Cardiac fibroblast (primary cell): Measurements from ENCODE around the gene FCN3.
"Not testable (repeated sequence)": the region's sequence is repeated elsewhere in the genome, so short reads cannot be mapped to it uniquely, and the experiment has no call there.

ENCODE experiments used
- DNase-seq, 2 donors: peaks; one replicate each; pipeline versions ENCODE4 v3.0.0 to v3.0.0-alpha.2; 2010; ENCODE audit warnings: low read depth in 2 of 2
- H3K4me3 ChIP-seq, 2 donors: replicated peaks in 1 of 2; 1 replicate in 1 of 2; 2 replicates in 1 of 2; pipeline ENCODE4 v1.5.1; 2011; ENCODE audit warnings: low read depth in 2 of 2, low read length in 2 of 2, mild to moderate bottlenecking in 2 of 2, moderate library complexity in 1 of 2
- CTCF ChIP-seq: IDR thresholded peaks from one replicate; pipeline ENCODE4 v1.5.1; 2011; ENCODE audit warnings: low read depth, mild to moderate bottlenecking, low read length, inconsistent platforms

FCN3 gene

DNA sequence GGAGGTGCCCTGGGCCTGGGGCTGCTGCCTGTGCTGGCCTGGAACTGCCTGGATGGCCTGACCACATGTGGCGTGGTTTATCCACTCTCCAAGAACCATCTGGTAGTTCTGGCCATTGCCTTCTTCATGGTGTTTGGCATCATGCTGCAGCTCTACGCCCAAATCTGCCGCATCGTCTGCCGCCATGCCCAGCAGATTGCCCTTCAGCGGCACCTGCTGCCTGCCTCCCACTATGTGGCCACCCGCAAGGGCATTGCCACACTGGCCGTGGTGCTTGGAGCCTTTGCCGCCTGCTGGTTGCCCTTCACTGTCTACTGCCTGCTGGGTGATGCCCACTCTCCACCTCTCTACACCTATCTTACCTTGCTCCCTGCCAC, 19.6 kb upstream of the FCN3 start:
- DNase-seq = no peak
- TF ChIP-seq CTCF = no peak
- no peak overlapping the region for H3K4me3 ChIP-seq

DNA sequence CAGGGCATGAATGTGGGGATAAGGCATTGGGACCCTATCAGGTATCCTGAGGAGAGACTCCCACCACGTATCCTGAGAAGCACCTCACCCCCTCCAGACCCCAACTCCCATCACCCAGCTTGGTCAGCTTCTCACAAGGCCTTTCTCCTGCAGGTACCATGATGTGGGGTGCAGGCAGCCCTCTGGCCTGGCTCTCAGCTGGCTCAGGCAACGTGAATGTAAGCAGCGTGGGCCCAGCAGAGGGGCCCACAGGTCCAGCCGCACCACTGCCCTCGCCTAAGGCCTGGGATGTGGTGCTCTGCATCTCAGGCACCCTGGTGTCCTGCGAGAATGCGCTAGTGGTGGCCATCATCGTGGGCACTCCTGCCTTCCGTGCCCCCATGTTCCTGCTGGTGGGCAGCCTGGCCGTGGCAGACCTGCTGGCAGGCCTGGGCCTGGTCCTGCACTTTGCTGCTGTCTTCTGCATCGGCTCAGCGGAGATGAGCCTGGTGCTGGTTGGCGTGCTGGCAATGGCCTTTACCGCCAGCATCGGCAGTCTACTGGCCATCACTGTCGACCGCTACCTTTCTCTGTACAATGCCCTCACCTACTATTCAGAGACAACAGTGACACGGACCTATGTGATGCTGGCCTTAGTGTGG, 19.1 kb upstream of the FCN3 start:
- TF ChIP-seq CTCF = no peak
- H3K4me3 ChIP-seq = no peak overlapping the region
- DNase-seq = no peak

- TF ChIP-seq CTCF = peak; percentile 35
- DNase-seq = no peak
- H3K4me3 ChIP-seq = peak overlapping the region; percentile 67 to 70
Measured at GRCh38 chr1:27392778-27393635, 18.4 kb upstream of the FCN3 start.

GRCh38 chr1:27392096-27392777, 17.6 kb upstream of the FCN3 start, which contains the start of gene GPR3:
TSS of gene GPR3 (plus strand) at chr1:27392622. CDS start at chr1:27393799, 1,177 bp downstream.
- DNase-seq = peak; percentile 90 to 93
- peak; percentile 48 for TF ChIP-seq CTCF
- peak within 1 kb of the TSS; percentile 67 to 70 for H3K4me3 ChIP-seq

- peak overlapping the region in 1 of 2 donors; percentile 70 for H3K4me3 ChIP-seq
- DNase-seq = peak; percentile 51 to 71
- TF ChIP-seq CTCF = peak; percentile 9
Measured at GRCh38 chr1:27391511-27392095, 17.0 kb upstream of the FCN3 start.

DNA sequence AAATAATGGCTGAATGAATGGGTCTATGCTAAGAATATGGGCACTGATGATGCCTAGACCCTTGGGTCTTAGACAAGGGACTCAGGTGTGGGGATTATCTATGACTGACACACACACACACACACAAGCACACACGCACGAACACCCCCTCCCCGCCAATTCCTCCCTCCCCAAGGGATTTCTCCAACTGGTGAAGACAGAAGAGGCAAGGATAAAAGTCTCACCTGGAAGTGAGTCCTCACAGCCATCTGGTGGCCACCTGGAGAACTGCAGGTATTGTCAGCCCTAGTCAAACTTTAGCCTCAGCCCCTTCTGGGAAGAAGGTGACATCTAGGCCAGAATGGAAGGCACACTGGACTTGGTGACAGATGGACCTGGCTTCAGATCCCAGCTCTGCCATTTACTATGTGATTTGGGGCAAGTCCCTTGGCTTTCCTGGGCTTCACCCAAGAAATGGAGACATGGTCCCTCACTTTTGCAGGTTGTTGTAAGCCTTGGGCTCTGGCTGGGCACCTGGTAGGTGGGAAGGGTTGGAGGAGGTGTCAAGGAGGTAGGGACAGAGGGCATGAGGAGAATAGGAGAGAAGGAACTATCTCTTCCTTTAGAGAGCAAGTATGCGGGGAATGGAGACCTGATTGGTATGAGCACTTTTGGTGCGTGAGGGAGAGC, 13.8 kb upstream of the FCN3 start:
- peak; percentile 51 to 57 for DNase-seq
- H3K4me3 ChIP-seq = no peak overlapping the region
- peak; percentile 92 for TF ChIP-seq CTCF

DNA sequence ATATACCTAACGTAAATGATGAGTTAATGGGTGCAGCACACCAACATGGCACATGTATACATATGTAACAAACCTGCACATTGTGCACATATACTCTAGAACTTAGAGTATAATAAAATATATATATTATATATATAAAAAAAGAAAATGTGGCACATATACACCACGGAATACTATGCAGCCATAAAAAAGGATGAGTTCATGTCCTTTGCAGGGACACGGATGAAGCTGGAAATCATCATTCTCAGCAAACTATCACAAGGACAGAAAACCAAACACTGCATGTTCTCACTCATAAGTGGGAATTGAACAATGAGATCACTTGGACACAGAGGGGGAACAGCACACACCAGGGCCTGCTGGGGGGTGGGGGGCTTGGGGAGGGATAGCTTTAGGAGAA, 10.2 kb upstream of the FCN3 start:
- not testable (repeated sequence) for H3K4me3 ChIP-seq, DNase-seq
